ENCODE data around the gene KLHDC4.
A peak's percentile ranks its signal among the peaks of the same experiment; 100 is the strongest.
"Not testable (repeated sequence)": the region's sequence is repeated elsewhere in the genome, so short reads cannot be mapped to it uniquely, and the experiment has no call there.

Gene KLHDC4

GRCh38 chr16:87681051-87681602 lies 84.7 kb downstream of the KLHDC4 start:
- not testable (repeated sequence) for H2AFZ ChIP-seq (ENCODE audit: insufficient read depth, low read length, poor library complexity); H3K9me3 ChIP-seq (ENCODE audit: insufficient read depth, low read depth, low read length); H3K4me1 ChIP-seq (ENCODE audit: control insufficient read depth in 1 of 2, insufficient read depth in 2 of 2, low read length in 2 of 2); H3K4ac ChIP-seq (ENCODE audit: low read depth, low read length); H3K4me3 ChIP-seq (ENCODE audit: low read depth, low read length); H3K4me2 ChIP-seq (ENCODE audit: low read length); H3K18ac ChIP-seq (ENCODE audit: low read length); H3K14ac ChIP-seq (ENCODE audit: low read length); H4K91ac ChIP-seq (ENCODE audit: low read depth, low read length); H3K36me3 ChIP-seq (ENCODE audit: control insufficient read depth in 1 of 2, insufficient read depth in 2 of 2, low read length in 2 of 2); H3K23ac ChIP-seq (ENCODE audit: low read length); H2BK120ac ChIP-seq (ENCODE audit: insufficient read depth, low read length, poor library complexity); H3K27me3 ChIP-seq (ENCODE audit: insufficient read depth, low read length); H3K9ac ChIP-seq (ENCODE audit: low read length); H3K79me2 ChIP-seq (ENCODE audit: control insufficient read depth, insufficient read depth, low read length, poor library complexity); H4K8ac ChIP-seq (ENCODE audit: low read depth, low read length); H2BK12ac ChIP-seq (ENCODE audit: low read length); H4K12ac ChIP-seq (ENCODE audit: low read depth, low read length); H3K27ac ChIP-seq (ENCODE audit: low read depth, low read length); DNase-seq; H3K79me1 ChIP-seq (ENCODE audit: low read length); H2AK5ac ChIP-seq (ENCODE audit: low read length); H2BK5ac ChIP-seq (ENCODE audit: low read depth, low read length, poor library complexity)
- WGBS (ENCODE audit: extremely low coverage, insufficient coverage, insufficient read length): no CpG with 5 or more reads among the region's 60 CpGs

DNA sequence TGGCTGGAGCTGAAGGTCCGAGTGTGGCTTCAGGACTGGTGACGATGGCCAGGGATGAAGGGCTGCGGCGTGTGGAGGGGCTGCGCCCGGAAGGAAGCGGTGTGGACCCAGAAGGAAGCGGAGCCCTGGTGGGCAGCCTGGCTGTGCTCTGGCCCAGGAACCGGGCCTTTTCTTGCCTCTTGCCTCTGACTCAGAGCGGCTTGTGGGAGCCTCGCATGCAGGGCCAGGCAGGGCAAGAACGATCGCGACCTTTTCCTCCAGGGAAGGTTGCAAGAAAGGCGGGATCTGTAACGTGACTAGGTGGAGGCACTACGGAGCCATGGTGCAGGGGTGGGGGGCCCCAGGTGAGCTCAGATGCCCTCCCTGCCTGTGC lies 85.5 kb downstream of the KLHDC4 start:
- no peak for DNase-seq
- no peaks in the 10 kb centered on the region for H3K27me3 ChIP-seq (ENCODE audit: insufficient read depth, low read length)
- WGBS (ENCODE audit: extremely low coverage, insufficient coverage, insufficient read length): no CpG with 5 or more reads among the region's 17 CpGs
- H3K4me2 ChIP-seq (ENCODE audit: low read length): no peak overlapping the region
- H3K79me2 ChIP-seq (ENCODE audit: control insufficient read depth, insufficient read depth, low read length, poor library complexity): no peaks in the 10 kb centered on the region
- H3K36me3 ChIP-seq (ENCODE audit: control insufficient read depth in 1 of 2, insufficient read depth in 2 of 2, low read length in 2 of 2): no peaks in the 10 kb centered on the region
- H4K91ac ChIP-seq (ENCODE audit: low read depth, low read length): no peak overlapping the region
- H3K4me1 ChIP-seq (ENCODE audit: control insufficient read depth in 1 of 2, insufficient read depth in 2 of 2, low read length in 2 of 2): no peaks in the 10 kb centered on the region
- H3K18ac ChIP-seq (ENCODE audit: low read length): no peak overlapping the region
- no peak overlapping the region for H2BK12ac ChIP-seq (ENCODE audit: low read length)
- H3K27ac ChIP-seq (ENCODE audit: low read depth, low read length): no peak overlapping the region
- no peak overlapping the region for H3K14ac ChIP-seq (ENCODE audit: low read length)
- no peak overlapping the region for H2BK5ac ChIP-seq (ENCODE audit: low read depth, low read length, poor library complexity)
- H2AFZ ChIP-seq (ENCODE audit: insufficient read depth, low read length, poor library complexity): no peak overlapping the region
- no peak overlapping the region for H3K23ac ChIP-seq (ENCODE audit: low read length)
- H4K8ac ChIP-seq (ENCODE audit: low read depth, low read length): no peak overlapping the region
- no peak overlapping the region for H3K4ac ChIP-seq (ENCODE audit: low read depth, low read length)
- H3K9me3 ChIP-seq (ENCODE audit: insufficient read depth, low read depth, low read length): no peaks in the 10 kb centered on the region
- no peak overlapping the region for H4K12ac ChIP-seq (ENCODE audit: low read depth, low read length)
- no peak overlapping the region for H3K9ac ChIP-seq (ENCODE audit: low read length)
- no peaks in the 10 kb centered on the region for H3K79me1 ChIP-seq (ENCODE audit: low read length)
- no peak overlapping the region for H3K4me3 ChIP-seq (ENCODE audit: low read depth, low read length)
- H2BK120ac ChIP-seq (ENCODE audit: insufficient read depth, low read length, poor library complexity): no peak overlapping the region
- H2AK5ac ChIP-seq (ENCODE audit: low read length): no peak overlapping the region

- Histone ChIP-seq H3K27me3 (ENCODE audit: insufficient read depth, low read length) (no peaks in the 10 kb centered on the region), H3K27ac (ENCODE audit: low read depth, low read length) (no peak overlapping the region)
- WGBS (ENCODE audit: extremely low coverage, insufficient coverage, insufficient read length): no CpG with 5 or more reads among the region's 18 CpGs
Observed at GRCh38 chr16:87679593-87680271, 86.1 kb downstream of the KLHDC4 start.

GRCh38 chr16:87678618-87679017 lies 87.2 kb downstream of the KLHDC4 start:
- Histone ChIP-seq H3K79me2 (ENCODE audit: control insufficient read depth, insufficient read depth, low read length, poor library complexity) (no peaks in the 10 kb centered on the region), H3K9me3 (ENCODE audit: insufficient read depth, low read depth, low read length) (no peaks in the 10 kb centered on the region), H3K27ac (ENCODE audit: low read depth, low read length) (no peak overlapping the region), H3K4me2 (ENCODE audit: low read length) (no peak overlapping the region), H3K27me3 (ENCODE audit: insufficient read depth, low read length) (no peaks in the 10 kb centered on the region), H3K36me3 (ENCODE audit: control insufficient read depth in 1 of 2, insufficient read depth in 2 of 2, low read length in 2 of 2) (no peaks in the 10 kb centered on the region), H3K9ac (ENCODE audit: low read length) (no peak overlapping the region), H2BK5ac (ENCODE audit: low read depth, low read length, poor library complexity) (no peak overlapping the region), H4K91ac (ENCODE audit: low read depth, low read length) (no peak overlapping the region), H3K4me3 (ENCODE audit: low read depth, low read length) (no peak overlapping the region), H3K79me1 (ENCODE audit: low read length) (no peaks in the 10 kb centered on the region), H3K14ac (ENCODE audit: low read length) (no peak overlapping the region), H3K4ac (ENCODE audit: low read depth, low read length) (no peak overlapping the region), H4K12ac (ENCODE audit: low read depth, low read length) (no peak overlapping the region), H2BK12ac (ENCODE audit: low read length) (no peak overlapping the region), H3K4me1 (ENCODE audit: control insufficient read depth in 1 of 2, insufficient read depth in 2 of 2, low read length in 2 of 2) (no peaks in the 10 kb centered on the region), H2BK120ac (ENCODE audit: insufficient read depth, low read length, poor library complexity) (no peak overlapping the region), H2AFZ (ENCODE audit: insufficient read depth, low read length, poor library complexity) (no peak overlapping the region), H3K23ac (ENCODE audit: low read length) (no peak overlapping the region), H4K8ac (ENCODE audit: low read depth, low read length) (no peak overlapping the region), H2AK5ac (ENCODE audit: low read length) (no peak overlapping the region), H3K18ac (ENCODE audit: low read length) (no peak overlapping the region)
- DNase-seq: peak; percentile 24 to 57
- no CpG with 5 or more reads among the region's 14 CpGs for WGBS (ENCODE audit: extremely low coverage, insufficient coverage, insufficient read length)

More at GRCh38 chr16:87679593-87680271, 86.1 kb downstream of the KLHDC4 start:
- no peak for DNase-seq
- Histone ChIP-seq H3K4ac (ENCODE audit: low read depth, low read length) (no peak overlapping the region), H4K12ac (ENCODE audit: low read depth, low read length) (no peak overlapping the region), H2AK5ac (ENCODE audit: low read length) (no peak overlapping the region), H4K91ac (ENCODE audit: low read depth, low read length) (no peak overlapping the region), H2BK5ac (ENCODE audit: low read depth, low read length, poor library complexity) (no peak overlapping the region), H3K4me2 (ENCODE audit: low read length) (no peak overlapping the region), H3K9ac (ENCODE audit: low read length) (no peak overlapping the region), H3K14ac (ENCODE audit: low read length) (no peak overlapping the region), H2AFZ (ENCODE audit: insufficient read depth, low read length, poor library complexity) (no peak overlapping the region), H2BK120ac (ENCODE audit: insufficient read depth, low read length, poor library complexity) (no peak overlapping the region), H4K8ac (ENCODE audit: low read depth, low read length) (no peak overlapping the region), H3K23ac (ENCODE audit: low read length) (no peak overlapping the region), H3K36me3 (ENCODE audit: control insufficient read depth in 1 of 2, insufficient read depth in 2 of 2, low read length in 2 of 2) (no peaks in the 10 kb centered on the region), H3K79me2 (ENCODE audit: control insufficient read depth, insufficient read depth, low read length, poor library complexity) (no peaks in the 10 kb centered on the region), H3K79me1 (ENCODE audit: low read length) (no peaks in the 10 kb centered on the region), H3K18ac (ENCODE audit: low read length) (no peak overlapping the region), H3K4me1 (ENCODE audit: control insufficient read depth in 1 of 2, insufficient read depth in 2 of 2, low read length in 2 of 2) (no peaks in the 10 kb centered on the region), H3K4me3 (ENCODE audit: low read depth, low read length) (no peak overlapping the region), H3K9me3 (ENCODE audit: insufficient read depth, low read depth, low read length) (no peaks in the 10 kb centered on the region), H2BK12ac (ENCODE audit: low read length) (no peak overlapping the region)

All from trophoblast cell (in vitro differentiated cells and primary cell).